Karpas-422 (cell line): ENCODE data around the gene WDHD1. TPM values are rescaled to one million over a fixed set of nuclear protein-coding genes. Genes with fewer than 3 reads are reported as not detected.

Experiments used
- total RNA-seq: library from RNA; depleted of rRNA; stranded (reverse); fragments of >200 nt; shearing (Covaris generic); gene quantifications from 2 replicates; pipeline ENCODE4 v1.2.3, GENCODE V29; 2014; ENCODE audit warnings: low replicate concordance; rRNA removed

WDHD1 gene
- total RNA-seq, 1 experiment from 2014 or later, result 31.2 TPM

Other genes with a start within 250 kb of the WDHD1 start
- gene GCH1, start 124.3 kb downstream of the WDHD1 start, total RNA-seq, result 136 and 174 TPM in 2 replicates
- 20.2 and 50.3 TPM in 2 replicates for gene SOCS4, start 137 bp upstream of the WDHD1 start, total RNA-seq
- 31.8 and 111 TPM in 2 replicates for gene MAPK1IP1L, start 24.5 kb upstream of the WDHD1 start, total RNA-seq
- not detected in 2 replicates for gene LGALS3, start 102.2 kb upstream of the WDHD1 start, total RNA-seq
- gene DLGAP5, start 164.5 kb upstream of the WDHD1 start, total RNA-seq, result 24.0 and 42.4 TPM in 2 replicates
- gene FBXO34, start 244.3 kb upstream of the WDHD1 start, total RNA-seq, result 59.0 and 62.3 TPM in 2 replicates